HG02885 (cell line): Measurements from ENCODE around the gene ARHGAP4.

ENCODE experiments used
- ATAC-seq: cut with Tn5 transposase; IDR thresholded peaks from one replicate; pipeline ENCODE4 v1.9.1; 2021; ENCODE audit warnings: mild to moderate bottlenecking; ENCODE audit not compliant: unreplicated experiment, poor library complexity

ARHGAP4 gene

DNA sequence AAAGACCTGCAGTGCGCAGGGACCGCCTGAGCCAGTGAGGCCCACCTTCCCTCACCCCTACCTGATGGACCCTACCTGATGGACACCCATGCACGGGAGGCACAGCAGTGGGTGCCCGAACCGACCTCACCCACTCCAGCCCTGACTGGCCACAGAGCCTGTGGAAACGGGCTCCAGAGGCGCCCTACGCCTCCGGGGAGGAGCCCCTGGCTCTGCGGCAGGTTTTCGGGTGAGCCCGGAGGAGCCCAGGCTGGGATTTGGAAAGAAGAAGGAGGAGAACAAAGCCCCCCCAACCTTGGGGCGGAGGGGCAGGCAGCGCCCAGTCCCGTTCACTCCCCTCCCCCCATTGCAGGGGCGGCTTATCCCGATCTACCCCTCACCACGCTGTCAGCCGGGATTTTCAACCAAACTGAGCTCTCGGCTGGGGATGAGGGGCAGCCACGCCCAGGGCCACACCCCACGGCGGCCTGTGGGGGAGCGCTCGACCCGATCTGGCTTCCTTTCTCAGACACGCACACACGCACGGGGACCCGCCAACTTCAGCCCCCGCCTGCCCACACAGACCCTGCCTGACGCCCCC is 40.8 kb downstream of the ARHGAP4 start:
- no peak for ATAC-seq

DNA sequence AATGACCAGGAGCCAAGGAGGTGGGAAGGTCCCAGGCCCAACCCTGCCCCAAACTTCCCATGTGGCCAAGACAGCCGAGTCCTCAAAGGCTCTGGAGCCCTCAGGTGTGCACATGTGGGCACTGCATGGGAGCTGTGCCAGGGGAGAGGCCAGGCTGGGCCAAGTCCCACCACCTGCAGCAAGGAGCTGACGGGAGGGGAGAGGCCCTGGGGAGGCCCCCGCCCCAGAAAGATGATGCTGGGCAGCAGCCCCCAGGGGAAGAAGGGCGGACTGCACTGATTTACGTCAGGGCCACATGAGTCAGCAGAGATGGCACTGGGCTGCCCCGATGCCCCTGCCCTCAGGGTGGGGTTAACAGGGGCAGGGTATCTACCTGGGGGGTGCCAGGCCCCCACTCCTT is 41.5 kb downstream of the ARHGAP4 start:
- no peak for ATAC-seq

DNA sequence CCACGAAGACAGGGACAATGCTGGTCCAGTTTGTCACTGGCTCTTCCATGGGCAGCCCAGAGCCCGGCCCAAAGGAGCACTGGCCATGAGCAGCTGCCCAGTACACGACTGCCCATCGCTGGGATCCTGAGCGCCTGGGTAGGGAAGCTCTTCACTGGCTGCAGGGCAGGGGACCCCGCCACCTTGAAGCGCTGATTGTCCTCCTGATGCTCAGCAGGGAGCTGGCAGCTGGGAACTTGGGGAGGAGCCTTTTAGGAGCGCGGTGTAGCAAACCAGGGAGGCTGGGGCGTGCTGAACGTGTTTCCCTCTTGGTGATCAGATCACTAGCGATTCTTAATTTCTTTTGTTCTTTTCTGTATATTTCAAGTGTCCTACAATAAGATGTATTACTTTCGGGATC is 41.9 kb downstream of the ARHGAP4 start:
- ATAC-seq = no peak

DNA sequence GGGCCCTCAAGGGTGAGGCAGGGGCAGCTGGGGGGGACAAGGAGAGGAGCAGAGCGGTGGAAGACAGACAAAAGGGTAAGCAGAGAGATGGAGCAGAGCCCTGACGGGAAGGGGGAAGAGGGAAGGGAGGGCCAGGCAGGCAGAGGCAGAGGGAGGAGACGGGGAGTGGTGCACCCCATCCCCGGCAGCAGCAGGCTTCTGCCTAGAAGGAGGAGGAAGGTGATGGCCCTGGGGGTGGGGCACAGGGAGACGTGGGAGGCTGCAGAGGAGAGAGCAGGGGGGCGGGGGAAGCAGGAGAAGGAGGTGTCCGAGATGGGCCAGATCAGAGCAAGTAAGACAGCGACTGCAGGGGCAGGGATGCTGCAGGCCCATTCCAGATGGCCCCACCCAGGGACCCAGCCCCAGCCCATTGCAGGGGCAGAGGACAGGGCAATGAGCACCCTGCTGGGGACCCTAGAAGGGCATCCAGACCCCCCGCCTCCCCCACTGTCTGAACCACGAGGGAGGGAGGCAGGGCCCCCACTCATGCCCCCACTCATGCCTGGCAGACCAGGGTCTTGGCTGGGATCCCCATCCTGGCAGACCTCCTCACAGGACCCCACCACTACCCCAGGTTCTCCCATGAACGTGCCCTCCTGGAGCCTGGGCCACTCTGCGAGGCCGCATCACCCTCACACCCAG is 42.8 kb downstream of the ARHGAP4 start:
- ATAC-seq = no peak

DNA sequence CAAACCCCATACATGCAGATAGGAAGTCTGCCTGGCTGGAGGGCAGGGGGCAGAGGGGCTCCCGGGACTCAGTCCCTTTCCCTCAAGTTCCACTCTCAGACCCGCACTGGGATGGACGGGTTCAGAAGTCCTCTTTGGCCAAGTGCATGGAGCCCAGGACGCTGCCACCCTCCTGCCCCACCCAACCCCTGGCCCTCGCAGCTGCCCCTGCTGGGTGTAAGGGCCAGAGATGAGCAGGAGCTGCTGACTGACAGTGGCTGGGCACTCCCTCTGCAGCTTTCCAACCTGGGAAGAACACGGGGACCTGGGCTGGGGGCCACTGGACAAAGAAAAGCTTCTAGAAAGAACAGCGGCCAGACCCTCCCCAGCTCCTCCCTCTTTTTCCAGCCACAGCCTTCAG is 43.5 kb downstream of the ARHGAP4 start:
- ATAC-seq = no peak

DNA sequence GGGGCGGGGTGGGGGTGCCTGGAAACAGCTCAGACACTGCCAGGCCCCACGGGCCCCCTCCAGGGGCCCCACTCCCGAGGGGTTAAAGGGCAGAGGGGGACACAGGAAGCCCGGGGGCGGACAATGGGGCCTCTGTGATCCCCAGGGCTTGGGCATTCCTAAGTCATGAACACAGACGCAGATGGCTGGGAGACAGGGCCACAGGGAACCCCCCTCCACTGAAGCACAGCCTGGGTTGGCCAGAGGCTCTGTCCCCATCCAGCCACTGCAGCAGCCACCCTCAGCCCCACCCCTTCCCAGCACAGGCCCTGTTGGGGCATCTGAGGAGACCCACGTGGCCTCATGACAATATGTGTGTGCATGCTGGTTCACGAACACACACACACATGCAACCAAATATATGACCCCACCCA is 44.0 kb downstream of the ARHGAP4 start:
- no peak for ATAC-seq

DNA sequence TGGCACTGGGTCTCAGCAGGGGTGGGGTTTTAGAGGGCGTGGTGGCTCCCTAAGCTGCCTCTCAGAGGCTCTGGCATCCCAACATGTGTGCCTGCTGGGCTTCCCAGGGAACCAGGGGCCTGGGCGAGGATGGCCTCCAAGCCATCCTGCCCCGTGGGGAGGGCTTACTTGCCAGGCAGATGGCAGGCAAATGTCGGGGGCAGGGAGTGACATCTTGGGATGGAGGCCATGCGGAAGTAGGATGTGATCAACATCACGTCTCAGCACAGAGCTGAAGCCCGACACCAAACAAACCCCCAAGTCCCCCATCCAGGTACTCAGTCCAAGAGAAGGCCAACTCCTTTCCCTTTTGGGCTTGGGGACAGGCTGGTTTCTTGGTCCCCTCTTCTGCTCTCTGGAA is 44.8 kb downstream of the ARHGAP4 start:
- ATAC-seq = no peak

DNA sequence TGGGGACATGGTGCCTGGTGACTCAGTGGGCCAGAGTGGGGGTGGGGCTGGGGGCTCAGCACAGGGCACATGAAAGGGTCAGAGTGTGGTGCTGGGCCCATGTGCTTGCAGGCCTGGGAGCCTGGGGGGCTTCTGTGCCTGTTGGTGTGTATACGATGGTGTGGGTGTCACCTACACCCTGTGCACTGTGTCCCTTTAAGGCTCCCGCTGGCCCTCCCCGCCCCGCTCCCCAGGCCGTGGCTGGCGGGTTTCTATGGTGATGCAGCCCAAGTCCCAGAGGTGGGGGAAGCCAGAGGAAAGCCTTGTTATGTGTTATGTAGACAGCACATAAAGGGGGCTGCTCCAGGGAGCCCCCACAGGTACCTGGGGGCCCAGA is 45.6 kb downstream of the ARHGAP4 start:
- ATAC-seq = no peak

DNA sequence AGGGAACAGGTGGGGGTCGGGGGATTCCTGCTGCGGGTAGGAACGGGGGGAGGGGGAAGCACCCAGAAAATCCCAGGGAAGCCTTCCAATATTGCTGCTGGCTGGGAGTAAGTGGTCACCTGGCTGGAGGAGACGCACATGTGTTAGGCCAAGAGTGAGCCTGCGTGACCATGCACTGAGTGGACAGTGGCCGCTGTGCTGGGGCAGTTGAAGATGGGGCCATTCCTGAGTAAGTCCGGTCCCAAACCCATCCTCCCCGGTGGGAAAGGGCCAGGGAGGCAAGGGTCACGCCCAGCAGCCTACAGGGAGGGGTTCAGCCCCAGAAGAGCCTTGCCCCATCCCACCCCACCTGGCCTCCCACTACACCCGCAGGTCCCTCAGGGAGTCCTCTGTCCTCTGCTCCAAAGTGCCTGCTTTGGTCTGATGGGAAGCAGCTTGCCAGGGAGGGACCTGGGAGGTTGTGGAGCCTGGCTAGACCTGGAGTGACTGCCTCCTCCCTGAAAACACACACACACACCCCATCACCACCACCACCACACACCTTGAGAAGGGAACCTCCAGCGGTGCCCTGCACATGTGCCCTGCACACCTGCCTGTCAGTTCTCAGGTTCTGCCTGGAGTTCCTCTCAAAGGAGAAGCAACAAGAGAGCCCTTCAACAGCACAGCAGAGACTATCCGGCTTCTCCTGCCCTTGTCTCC is 46.2 kb downstream of the ARHGAP4 start:
- ATAC-seq = no peak

DNA sequence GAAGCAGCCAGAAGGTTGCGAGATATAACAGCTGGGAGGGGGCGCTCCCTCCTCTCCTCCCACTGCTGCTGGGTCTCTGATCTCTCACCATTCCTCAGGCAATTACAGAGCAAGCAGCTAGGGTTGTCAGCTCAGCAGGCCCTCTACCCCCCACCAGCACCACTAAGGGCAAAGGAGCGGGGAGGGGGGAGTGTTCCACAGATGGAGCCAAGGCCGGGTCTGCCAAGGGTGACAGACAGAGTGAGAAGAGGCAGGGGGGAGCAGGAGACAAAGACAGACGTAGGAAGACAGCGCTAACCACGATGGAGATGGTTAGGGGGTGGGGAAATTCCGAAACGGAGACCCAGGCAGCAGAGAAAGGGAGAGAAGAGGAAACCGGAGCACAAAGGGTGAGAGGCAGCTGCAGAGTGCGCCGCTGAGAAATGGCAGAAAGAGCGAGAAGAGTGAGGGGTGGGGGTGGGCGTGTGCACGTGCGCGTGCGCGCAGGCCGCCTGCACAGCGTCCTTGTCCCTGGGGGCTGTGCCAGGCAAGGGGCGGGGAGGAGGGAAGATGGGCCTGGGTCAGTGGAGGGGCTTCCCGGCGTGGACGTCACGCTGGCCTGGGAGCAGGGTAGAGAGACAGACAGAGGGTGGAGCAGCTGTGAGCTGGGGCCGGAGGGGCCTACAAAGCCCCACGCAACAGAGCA is 47.0 kb downstream of the ARHGAP4 start:
- ATAC-seq = no peak

DNA sequence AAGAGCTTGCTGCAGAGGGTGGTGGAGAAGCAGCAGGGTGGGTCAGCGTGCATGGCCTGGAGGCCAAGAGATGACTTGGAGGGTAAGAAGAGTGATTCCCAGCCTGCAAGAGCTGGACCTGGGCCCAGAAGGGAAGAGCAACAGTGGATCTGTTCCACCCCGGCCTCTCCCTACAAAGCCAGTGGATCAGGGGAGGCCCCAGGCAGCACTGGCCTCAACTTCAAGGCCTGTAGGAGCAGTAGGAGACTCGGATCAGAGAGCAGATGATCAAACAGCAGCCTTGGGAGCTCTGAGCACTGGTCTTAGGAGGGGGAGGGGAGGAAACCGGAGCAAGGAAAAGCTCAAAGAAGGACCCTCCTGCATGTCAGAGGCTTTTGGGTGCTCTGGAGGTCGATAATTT is 47.7 kb downstream of the ARHGAP4 start:
- ATAC-seq = no peak

DNA sequence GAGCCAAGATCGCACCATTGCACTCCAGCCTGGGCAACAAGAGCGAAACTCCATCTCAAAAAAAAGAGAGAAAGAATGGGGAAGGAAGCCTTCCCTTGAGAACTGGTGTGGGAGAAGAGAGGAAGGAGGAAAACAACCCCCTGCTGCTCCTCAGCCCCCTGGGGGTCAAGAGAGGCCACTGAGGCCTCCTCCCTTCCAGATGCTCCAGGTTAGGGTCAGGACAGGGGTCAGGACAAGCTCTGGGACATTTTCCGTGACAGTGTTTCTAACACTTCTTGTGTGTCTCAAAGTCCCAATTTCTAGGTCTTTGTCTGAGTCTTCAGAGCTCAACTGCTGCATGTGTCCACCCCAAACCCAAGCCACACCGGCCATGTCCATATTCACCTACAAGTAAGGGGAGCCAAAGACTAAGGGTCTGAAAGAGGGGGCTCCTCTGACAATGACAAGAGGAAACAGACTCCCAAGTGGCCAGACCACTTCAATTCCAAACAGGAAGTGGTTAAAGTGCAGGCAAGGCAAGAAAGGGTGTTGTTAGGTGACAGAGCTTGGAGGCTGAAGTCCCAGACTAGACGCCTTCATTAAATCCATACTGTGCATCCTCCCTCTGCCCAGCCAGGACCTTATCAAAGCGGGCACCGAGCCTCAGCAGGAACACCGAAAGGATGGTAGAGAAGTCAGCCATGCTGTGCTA is 48.3 kb downstream of the ARHGAP4 start:
- ATAC-seq = no peak

DNA sequence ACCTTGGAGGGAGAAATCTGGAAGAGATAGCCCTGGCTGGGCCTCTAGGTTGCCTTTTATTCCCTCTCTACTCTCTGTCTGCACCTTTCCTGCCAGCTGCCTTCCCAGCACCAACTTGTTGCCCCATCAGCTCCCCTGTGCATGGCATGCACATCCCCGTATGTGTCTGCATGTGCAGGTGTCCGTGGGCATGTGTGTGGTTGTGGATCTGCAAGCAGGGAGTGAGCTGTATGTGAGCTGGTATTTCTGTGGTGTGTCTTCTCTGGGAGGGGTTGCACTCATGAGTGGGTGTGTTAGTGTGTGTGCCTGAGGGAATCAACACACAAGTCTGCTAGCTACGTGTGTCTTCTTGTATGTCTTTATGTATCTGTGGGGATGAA is 50.0 kb downstream of the ARHGAP4 start:
- ATAC-seq = no peak

DNA sequence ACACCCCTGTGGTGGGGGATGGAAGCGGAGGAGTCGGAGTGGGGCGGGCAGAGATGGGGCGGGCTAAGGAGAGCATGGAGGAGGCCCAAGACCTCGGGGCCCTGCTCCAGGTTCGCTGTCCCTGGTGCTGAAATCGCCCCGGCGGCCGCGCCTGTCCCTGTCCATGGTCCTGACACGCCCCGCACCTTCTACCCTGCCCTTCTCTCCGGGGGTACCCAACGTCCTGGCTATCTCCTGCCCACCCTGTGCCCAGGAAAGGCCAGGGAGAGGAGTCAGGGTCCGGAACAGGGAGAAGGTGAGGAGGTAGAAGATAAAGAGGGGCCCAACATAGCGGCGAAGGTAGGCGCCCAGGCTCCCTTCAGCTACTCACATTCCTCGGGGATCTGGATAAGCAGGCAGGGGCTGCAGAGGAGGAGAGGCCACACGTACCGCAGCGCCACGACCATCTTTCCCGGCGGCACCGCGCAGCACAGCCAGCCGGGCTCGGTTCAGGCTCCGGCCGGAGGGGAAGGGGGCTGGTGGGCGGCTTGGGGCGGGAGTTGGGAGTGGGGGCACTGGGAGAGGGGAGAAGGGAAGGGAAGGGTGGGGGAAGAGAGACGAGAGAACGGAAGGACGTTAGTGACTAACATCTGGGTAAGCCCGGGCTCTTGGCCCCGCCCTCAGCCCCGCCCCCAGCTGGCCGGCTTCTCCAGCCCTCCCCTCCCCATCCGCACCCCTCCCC is 50.5 kb downstream of the ARHGAP4 start:
- no peak for ATAC-seq

DNA sequence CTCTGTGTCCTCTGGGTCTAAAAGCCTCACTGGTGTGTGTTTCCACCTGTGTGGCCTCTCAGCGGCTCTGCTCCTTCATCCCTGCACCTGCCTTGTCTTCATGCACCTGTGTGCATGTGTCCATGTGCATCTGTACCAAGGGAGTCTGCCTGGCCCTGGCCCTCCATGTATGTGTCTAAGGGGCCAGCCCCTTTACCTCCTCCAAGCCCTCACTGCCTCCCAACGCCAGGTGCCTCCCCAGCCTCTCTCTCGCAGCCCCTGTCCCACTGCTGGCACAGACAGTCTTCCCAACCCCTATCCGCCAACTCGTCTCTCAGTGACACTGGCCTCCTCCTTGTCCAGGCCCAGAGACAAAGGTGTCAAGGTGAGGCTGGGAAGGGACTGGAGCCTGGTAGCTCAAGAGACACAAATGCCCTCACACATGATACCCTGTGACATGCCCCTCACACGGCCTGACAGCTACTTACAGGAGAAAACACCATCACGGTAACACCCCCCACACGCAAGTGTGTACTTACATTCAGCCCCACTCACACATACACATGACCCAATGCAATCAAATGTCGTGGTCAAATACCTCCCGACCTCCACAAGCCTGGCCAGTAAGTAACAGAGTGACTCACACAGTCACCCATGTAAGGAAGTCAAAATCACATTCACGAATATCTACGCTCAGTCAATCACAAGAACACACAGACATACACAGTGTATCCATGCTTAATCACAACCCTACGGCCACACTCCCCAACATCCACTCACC is 51.5 kb downstream of the ARHGAP4 start:
- no peak for ATAC-seq

DNA sequence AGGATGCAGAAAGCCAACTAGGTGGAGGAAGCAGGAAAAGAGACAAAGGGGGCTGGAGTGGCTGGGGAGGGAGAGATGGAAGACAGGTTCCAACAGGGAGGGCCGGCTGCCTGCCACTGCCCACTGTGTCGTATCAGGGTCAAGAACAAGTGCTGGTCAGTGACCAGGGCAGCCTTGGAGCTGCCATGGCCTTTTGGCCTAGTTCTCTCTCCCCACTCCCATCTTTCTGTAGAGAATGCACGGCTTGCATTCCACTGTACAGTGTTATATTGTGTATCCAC is 52.0 kb downstream of the ARHGAP4 start:
- ATAC-seq = no peak

DNA sequence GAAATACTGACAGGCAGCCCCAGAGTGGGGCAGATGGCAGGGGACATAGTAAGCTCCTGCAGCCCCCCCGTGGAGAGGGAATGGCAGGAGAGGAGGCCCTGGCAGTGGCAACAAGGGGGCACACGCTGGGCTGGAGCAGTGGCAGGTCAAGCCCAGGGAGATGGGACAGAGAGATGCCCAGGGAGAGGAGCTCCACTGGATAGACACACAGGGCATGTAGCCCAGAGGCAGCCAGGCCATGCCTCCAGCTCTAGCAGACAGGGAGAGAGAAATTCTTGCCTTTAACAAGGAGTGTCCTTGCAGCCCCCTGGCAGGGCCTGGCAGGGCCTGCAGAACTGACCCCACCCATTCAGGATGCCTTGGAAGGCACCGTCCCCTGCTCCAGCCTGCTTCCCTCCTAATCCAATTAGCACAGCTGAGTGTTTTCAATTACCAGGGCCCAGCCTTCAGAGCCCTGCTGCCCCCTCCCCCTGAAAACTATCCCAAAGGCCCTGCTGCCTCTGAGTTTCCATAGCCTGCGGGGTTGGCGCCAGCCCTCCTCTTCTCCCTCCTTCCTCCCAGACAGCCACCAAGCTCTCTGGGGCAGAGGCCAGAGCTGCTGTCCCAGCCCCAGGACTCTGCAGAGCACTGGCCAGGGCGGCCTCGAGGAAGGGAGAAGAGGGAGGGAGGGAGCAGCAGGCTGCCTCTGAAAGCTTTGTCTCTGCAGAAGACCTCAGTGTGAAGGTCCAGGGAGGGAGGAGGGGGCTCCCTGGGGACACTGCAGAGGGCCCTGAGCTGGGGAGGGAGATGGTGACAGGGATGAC is 52.6 kb downstream of the ARHGAP4 start:
- no peak for ATAC-seq

DNA sequence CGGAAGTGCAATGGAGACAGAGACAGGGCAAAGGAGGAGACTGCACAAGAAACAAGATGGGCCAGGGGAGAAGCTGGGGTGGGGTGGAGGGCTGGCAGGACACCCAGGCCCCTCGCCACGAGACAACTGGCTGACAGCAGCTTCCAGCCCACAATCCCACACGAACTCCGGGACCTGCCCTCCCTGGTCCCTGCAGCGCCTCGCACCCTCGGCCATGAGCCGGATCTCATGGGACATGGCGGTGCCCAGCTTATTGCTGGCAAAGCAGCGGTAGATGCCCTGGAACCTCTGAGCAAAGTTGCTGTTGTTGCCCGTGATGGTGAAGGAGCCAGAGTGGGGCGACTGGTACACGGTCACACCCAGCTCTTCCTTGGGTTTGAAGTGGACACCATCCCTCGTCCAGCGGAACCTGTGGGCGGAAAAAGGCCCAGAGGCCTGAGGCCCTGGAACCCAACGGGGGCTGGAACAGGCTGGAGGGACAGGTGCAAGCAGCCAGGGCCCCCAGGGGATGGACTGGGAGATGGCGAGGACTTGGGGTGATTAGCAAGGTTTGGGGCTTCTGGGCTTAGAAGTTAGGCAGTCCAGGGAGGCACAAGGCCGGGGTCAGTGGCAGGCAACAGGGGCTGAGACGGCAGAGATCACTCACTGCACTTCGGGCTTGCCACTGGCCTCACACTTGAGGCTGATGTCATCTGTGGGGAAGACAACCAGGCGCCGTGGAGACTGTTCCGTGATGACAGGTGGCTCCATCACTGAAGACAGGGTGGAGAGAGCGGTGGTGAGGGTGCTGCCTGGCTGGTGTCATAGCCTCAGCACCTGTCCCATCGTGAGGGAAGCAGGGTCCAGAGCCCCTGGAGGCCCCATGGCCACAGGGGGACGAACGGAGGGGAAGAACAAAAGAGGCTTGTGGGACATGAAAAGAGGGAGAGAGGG is 53.9 kb downstream of the ARHGAP4 start:
- no peak for ATAC-seq
